Tibial nerve (tissue), 4 donors: Measurements from ENCODE around the gene MMP28. TPM values are rescaled to one million over a fixed set of nuclear protein-coding genes. Genes with fewer than 3 reads are reported as not detected.
A peak's percentile ranks its signal among the peaks of the same experiment; 100 is the strongest.

Source experiments
- DNase-seq, 2 donors: peaks; one replicate each; pipeline ENCODE4 v3.0.0-alpha.2; 2019; ENCODE audit warnings: low spot score in 2 of 2
- H3K27ac ChIP-seq, 4 donors: fragments of 200-600 bp; sonication (generic) in 3 of 4; one replicate each; pipeline ENCODE4 v1.5.1; 2017 to 2019; ENCODE audit warnings: mild to moderate bottlenecking in 1 of 4
- H3K27me3 ChIP-seq, 2 donors: fragments of 200-600 bp; sonication (generic) in 1 of 2; one replicate each; pipeline versions ENCODE4 v1.5.1 to v1.6.0; 2017 to 2019
- H3K36me3 ChIP-seq, 3 donors: fragments of 200-600 bp; sonication (generic); one replicate each; pipeline ENCODE4 v1.5.1; 2018 to 2019
- H3K4me1 ChIP-seq, 4 donors: fragments of 200-600 bp; sonication (generic) in 3 of 4; one replicate each; pipeline ENCODE4 v1.5.1; 2017 to 2019
- H3K4me3 ChIP-seq, 4 donors: fragments of 200-600 bp; sonication (generic) in 3 of 4; one replicate each; pipeline ENCODE4 v1.5.1; 2017 to 2019; ENCODE audit warnings: mild to moderate bottlenecking in 1 of 4, moderate library complexity in 1 of 4
- H3K9me3 ChIP-seq, 4 donors: fragments of 200-600 bp; sonication (generic) in 3 of 4; one replicate each; pipeline ENCODE4 v1.5.1; 2017 to 2019
- EP300 ChIP-seq, 2 donors: sonication (generic); formaldehyde crosslinking; IDR thresholded peaks; one replicate each; pipeline ENCODE4 v1.6.1; 2017; ENCODE audit warnings: antibody characterized with exemption in 2 of 2, mild to moderate bottlenecking in 1 of 2
- POLR2A ChIP-seq, 2 donors: fragments of 450-650 bp; IDR thresholded peaks; one replicate each; pipeline ENCODE4 v1.6.1; 2017; ENCODE audit warnings: antibody characterized with exemption in 2 of 2, mild to moderate bottlenecking in 2 of 2, moderate library complexity in 2 of 2
- WGBS, 2 donors: methylation state at CpG; one replicate each; pipeline ENCODE4 v1.1.5; 2018; 5-methylcytosine and 5-hydroxymethylcytosine counted together
- total RNA-seq, 4 donors: library from RNA; depleted of rRNA; stranded (reverse); fragments of >200 nt; gene quantifications; one replicate each; pipeline ENCODE4 v1.1.0, GENCODE V29; 2016
- TF ChIP-seq, protein P1 (sequence below), 5 experiments: fragments of 200-600 bp in 3 of 5; fragments of 450-650 bp in 2 of 5; sonication (generic) in 3 of 5; IDR thresholded peaks; one replicate each; pipeline ENCODE4 v1.5.1; 2016 to 2019; ENCODE audit warnings: antibody characterized with exemption in 5 of 5, mild to moderate bottlenecking in 3 of 5, moderate library complexity in 2 of 5

Gene MMP28
- total RNA-seq, 4 donors from 2014 or later: 71.7 to 174 (median 136) TPM

DNA sequence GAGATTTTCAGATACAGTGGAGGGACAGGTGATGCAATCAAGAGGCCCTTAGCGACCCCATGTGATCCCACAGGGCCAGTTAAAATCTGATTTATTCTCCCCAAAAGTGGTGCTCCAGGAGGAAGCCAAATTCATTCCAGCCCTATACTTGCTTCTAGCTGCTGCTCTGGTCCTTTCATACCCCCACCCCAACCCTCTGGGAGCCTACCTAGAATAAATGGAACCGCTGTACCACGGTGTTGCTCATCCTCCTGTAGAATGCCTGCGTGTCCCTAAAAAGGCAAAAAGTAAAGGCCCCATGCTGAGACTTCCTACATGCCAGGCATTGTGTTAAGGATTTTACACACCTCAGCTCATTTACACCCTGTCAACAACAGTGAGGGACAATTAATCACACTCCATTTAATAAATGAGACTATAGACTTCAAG lies 66.0 kb downstream of the MMP28 start:
- Histone ChIP-seq H3K4me3 (no peak overlapping the region), H3K27me3 (no peaks in the 10 kb centered on the region), H3K27ac (no peak overlapping the region), H3K36me3 (peaks cover 0 to 17% (median 12%) of the 10 kb centered on the region in 3 donors), H3K4me1 (peaks cover 0 to 49% (median 17%) of the 10 kb centered on the region in 4 donors), H3K9me3 (no peaks in the 10 kb centered on the region)
- TF ChIP-seq EP300 (IDR thresholded peaks at IDR 0.05) (no peak), POLR2A (IDR thresholded peaks at IDR 0.05) (no peak)
- TF ChIP-seq, protein P1, sequence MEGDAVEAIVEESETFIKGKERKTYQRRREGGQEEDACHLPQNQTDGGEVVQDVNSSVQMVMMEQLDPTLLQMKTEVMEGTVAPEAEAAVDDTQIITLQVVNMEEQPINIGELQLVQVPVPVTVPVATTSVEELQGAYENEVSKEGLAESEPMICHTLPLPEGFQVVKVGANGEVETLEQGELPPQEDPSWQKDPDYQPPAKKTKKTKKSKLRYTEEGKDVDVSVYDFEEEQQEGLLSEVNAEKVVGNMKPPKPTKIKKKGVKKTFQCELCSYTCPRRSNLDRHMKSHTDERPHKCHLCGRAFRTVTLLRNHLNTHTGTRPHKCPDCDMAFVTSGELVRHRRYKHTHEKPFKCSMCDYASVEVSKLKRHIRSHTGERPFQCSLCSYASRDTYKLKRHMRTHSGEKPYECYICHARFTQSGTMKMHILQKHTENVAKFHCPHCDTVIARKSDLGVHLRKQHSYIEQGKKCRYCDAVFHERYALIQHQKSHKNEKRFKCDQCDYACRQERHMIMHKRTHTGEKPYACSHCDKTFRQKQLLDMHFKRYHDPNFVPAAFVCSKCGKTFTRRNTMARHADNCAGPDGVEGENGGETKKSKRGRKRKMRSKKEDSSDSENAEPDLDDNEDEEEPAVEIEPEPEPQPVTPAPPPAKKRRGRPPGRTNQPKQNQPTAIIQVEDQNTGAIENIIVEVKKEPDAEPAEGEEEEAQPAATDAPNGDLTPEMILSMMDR (IDR thresholded peaks at IDR 0.05): no peak
- DNase-seq: no peak
- WGBS, 2 donors: 72 to 83% methylated on average over 4 of the region's 4 CpGs

DNA sequence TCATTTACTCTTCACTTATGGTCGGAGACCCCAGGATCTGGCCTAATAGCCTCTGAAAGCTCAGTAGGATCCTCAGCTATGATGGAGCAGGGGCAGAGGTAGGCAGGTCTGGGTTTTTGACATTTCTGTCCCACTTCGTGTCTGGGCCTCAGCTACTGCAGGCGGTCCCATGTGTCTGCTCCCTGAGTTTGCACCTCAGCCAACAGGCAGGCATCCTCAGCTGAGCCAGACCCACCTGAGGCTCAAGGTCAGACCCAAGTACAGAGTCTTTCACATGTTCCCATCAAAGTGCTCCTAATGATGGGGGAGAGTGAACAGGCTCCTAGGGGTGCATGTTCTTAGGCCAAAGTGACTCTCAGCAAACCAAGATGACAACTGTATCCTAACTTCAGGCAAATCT lies 66.9 kb downstream of the MMP28 start:
- no peaks in the 10 kb centered on the region for H3K9me3 ChIP-seq
- peaks cover 0 to 49% (median 17%) of the 10 kb centered on the region in 4 donors for H3K4me1 ChIP-seq
- H3K27ac ChIP-seq: no peak overlapping the region
- H3K36me3 ChIP-seq: peaks cover 0 to 25% (median 20%) of the 10 kb centered on the region in 3 donors
- H3K4me3 ChIP-seq: no peak overlapping the region
- no peak for TF ChIP-seq POLR2A (IDR thresholded peaks at IDR 0.05)
- no peak for TF ChIP-seq EP300 (IDR thresholded peaks at IDR 0.05)
- 78 to 90% methylated on average over 3 of the region's 3 CpGs for WGBS, 2 donors
- no peaks in the 10 kb centered on the region for H3K27me3 ChIP-seq
- DNase-seq: no peak

DNA sequence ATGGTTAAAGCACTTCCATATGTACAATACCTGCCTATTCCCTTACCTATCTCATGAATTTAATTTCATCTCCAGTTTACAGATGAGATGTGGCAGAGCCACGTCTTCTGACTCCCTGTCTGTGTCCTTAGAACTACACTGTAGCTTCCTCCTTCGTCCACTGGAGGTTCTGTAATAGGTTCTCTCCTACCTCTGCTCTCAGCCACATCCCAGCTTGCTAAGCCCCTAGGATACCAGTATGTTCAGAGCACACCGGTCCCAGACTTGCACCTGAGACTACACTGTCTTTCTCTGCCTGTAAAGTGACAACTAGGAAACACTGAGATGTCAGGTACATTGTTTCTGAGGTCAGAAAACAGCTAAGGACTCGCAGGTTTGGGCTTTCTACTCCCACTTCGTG lies 67.8 kb downstream of the MMP28 start:
- TF ChIP-seq EP300 (IDR thresholded peaks at IDR 0.05) (no peak), POLR2A (IDR thresholded peaks at IDR 0.05) (no peak)
- TF ChIP-seq, protein P1 (IDR thresholded peaks at IDR 0.05): no peak
- WGBS, 2 donors: 84 to 86% methylated on average over 5 of the region's 5 CpGs
- H3K36me3 ChIP-seq: peaks cover 0 to 31% (median 20%) of the 10 kb centered on the region in 3 donors
- H3K4me1 ChIP-seq: peaks cover 0 to 48% (median 17%) of the 10 kb centered on the region in 4 donors
- no peak overlapping the region for H3K27ac ChIP-seq
- no peaks in the 10 kb centered on the region for H3K27me3 ChIP-seq
- no peak overlapping the region for H3K4me3 ChIP-seq
- no peaks in the 10 kb centered on the region for H3K9me3 ChIP-seq
- DNase-seq: no peak

DNA sequence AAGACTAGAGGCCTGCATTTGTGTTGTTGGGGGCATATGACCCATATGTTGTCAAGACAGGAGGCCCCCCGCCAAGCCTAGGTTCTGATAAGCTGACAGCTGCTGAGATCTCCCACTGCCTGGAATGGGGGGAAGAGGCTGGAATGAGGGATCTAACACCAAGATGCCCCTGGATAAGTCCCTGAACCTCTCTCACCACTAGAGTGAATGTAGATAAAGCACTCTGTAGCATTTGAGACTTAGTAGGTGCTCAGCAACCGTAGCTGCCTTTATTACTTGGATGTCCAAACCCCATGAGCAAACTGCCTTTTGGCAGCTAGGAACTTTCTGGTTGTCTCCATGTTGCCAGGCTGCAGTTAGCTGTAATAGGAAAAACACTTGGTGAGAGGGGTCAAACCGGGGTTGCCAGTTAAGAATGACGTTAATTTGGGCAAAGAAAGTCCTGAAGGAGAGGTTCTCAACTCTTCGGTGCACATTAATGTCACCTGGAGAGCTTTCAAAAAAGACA lies 68.4 kb downstream of the MMP28 start:
- H3K4me3 ChIP-seq: no peak overlapping the region
- no peaks in the 10 kb centered on the region for H3K9me3 ChIP-seq
- TF ChIP-seq EP300 (IDR thresholded peaks at IDR 0.05) (no peak), POLR2A (IDR thresholded peaks at IDR 0.05) (no peak)
- TF ChIP-seq, protein P1 (IDR thresholded peaks at IDR 0.05): no peak
- no peak for DNase-seq
- H3K27ac ChIP-seq: peak overlapping the region in 2 of 4 donors; percentile 5 to 38
- no peaks in the 10 kb centered on the region for H3K27me3 ChIP-seq
- peaks cover 0 to 42% (median 17%) of the 10 kb centered on the region in 4 donors for H3K4me1 ChIP-seq
- peaks cover 0 to 35% (median 20%) of the 10 kb centered on the region in 3 donors for H3K36me3 ChIP-seq
- 63 to 71% methylated on average over 5 of the region's 5 CpGs for WGBS, 2 donors

DNA sequence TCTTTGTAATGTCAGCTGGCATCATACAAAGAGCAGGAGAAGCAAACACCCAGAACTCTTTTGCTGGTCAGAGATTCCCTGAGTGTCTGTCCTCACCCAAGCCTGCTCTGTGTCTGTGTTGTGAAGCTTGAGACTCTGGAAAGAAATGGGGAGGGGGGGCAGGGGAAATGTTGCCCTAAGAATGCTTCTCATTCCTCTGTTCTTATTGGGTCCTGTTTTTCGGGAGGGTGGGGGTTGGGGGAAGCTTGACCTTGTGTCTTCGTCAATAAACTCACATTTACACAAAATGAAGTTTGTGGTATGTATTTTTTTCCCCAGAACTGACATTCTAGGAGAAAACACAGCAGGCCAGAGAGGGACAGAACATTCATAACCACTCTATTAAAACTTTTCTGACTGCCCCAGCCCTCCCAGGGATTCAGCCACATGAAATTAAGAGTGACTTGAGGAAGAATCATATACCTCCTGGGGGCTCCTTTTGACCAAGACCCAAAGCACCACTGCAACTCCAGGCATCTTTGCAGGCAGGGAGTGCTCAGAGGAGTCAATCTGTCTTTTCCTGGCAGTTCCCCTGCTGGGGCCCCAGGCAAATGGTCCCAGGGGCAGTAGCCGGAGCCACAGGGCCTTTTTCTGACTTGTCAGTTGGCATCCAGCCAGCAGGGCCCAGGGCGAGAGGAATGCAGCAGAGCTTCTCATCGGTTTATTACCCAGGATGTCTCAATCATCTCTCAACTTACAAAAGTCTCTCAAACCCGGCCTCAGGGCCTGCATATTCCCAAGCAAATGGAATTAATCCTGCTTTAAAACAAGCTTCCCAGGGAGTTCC lies 69.1 kb downstream of the MMP28 start:
- H3K9me3 ChIP-seq: no peaks in the 10 kb centered on the region
- peaks cover 0 to 38% (median 16%) of the 10 kb centered on the region in 4 donors for H3K4me1 ChIP-seq
- H3K4me3 ChIP-seq: no peak overlapping the region
- WGBS, 2 donors: 32 to 54% methylated on average over 2 to 6 of the region's 6 CpGs
- H3K36me3 ChIP-seq: peaks cover 0 to 41% (median 20%) of the 10 kb centered on the region in 3 donors
- no peaks in the 10 kb centered on the region for H3K27me3 ChIP-seq
- no peak for TF ChIP-seq EP300 (IDR thresholded peaks at IDR 0.05)
- DNase-seq: peak; percentile 53 to 65
- peak overlapping the region in 2 of 4 donors; percentile 5 to 38 for H3K27ac ChIP-seq

DNA sequence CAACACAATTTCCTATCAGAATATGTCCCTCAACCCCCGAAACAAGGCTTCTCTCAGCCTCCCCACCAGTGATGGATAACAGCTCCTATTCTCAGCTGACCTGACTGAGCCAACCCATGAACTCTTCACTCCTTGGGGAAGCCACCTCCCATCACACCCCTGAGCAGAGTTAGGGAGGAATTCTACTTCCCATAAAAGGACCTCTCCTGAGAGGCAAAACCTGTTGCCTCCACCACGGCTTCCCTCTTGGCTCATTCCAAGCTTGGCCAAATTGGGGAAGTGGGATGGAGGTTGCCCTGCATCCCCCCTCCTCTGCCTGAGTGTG lies 69.7 kb downstream of the MMP28 start:
- no peak for TF ChIP-seq EP300 (IDR thresholded peaks at IDR 0.05)
- TF ChIP-seq POLR2A (IDR thresholded peaks at IDR 0.05): no peak
- TF ChIP-seq, protein P1 (IDR thresholded peaks at IDR 0.05): no peak
- no peaks in the 10 kb centered on the region for H3K9me3 ChIP-seq
- peaks cover 0 to 32% (median 11%) of the 10 kb centered on the region in 4 donors for H3K4me1 ChIP-seq
- no peak for DNase-seq
- no peak overlapping the region for H3K4me3 ChIP-seq
- peaks cover 0 to 43% (median 20%) of the 10 kb centered on the region in 3 donors for H3K36me3 ChIP-seq
- WGBS, 2 donors: 51 to 54% methylated on average over 2 of the region's 2 CpGs
- peak overlapping the region in 1 of 4 donors; percentile 28 for H3K27ac ChIP-seq
- no peaks in the 10 kb centered on the region for H3K27me3 ChIP-seq
